SK-N-SH (cell line): ENCODE data around the gene UBR3. TPM values are rescaled to one million over a fixed set of nuclear protein-coding genes. Genes with fewer than 3 reads are reported as not detected.

ENCODE experiments used
- CTCF ChIA-PET: fragments of 300-600, 350-600 bp; formaldehyde crosslinking; extraction: SDS; loops from one replicate; lab custom pipeline; 2021; lab: Yijun Ruan, JAX
- POLR2A ChIA-PET: fragments of 350-600 bp; sonication (Branson Sonifier 250); formaldehyde crosslinking; extraction: SDS; loops from one replicate; lab custom pipeline; 2020; ENCODE audit warnings: antibody characterized with exemption, inconsistent platforms; lab: Yijun Ruan, JAX
- DNase-seq: peaks from one replicate; pipeline ENCODE4 v3.0.0; 2012
- H2AFZ ChIP-seq: fragments of 200-600 bp; sonication (generic); 2 replicates; pipeline ENCODE4 v1.8.1; 2016; ENCODE audit warnings: antibody characterized with exemption, mild to moderate bottlenecking, low read depth
- H3F3A ChIP-seq: fragments of 200-600 bp; sonication (generic); replicated peaks from 2 replicates; pipeline ENCODE3; 2016; ENCODE audit warnings: antibody characterized with exemption, mild to moderate bottlenecking; ENCODE audit not compliant: insufficient read depth
- H3K27ac ChIP-seq, 2 experiments: fragments of 200-500 bp in 1 of 2; fragments of 200-600 bp in 1 of 2; sonication (Bioruptor generic) in 1 of 2; sonication (generic), shearing (Covaris generic) in 1 of 2; 2 replicates each; pipeline versions ENCODE4 v1.5.1 to v1.6.1; 2014 to 2016; ENCODE audit warnings: low read depth in 2 of 2, inconsistent platforms in 1 of 2, low read length in 1 of 2, mild to moderate bottlenecking in 1 of 2, mixed read lengths in 1 of 2
- H3K27me3 ChIP-seq: fragments of 200-600 bp; sonication (generic), shearing (Covaris generic); 2 replicates; pipeline ENCODE4 v1.6.1; 2016; ENCODE audit warnings: mixed run types; ENCODE audit not compliant: insufficient read depth
- H3K36me3 ChIP-seq, 2 experiments: fragments of 200-500 bp in 1 of 2; fragments of 200-600 bp in 1 of 2; sonication (Bioruptor generic) in 1 of 2; sonication (generic) in 1 of 2; replicated peaks in 1 of 2; 2 replicates each; pipeline versions ENCODE3 to v1.5.1; 2014 to 2016; ENCODE audit warnings: low read length in 1 of 2, mild to moderate bottlenecking in 1 of 2; ENCODE audit not compliant: insufficient read depth in 2 of 2, control insufficient read depth in 1 of 2
- H3K4me1 ChIP-seq, 2 experiments: fragments of 200-500 bp in 1 of 2; fragments of 200-600 bp in 1 of 2; sonication (Bioruptor generic) in 1 of 2; sonication (generic), shearing (Covaris generic) in 1 of 2; 2 replicates each; pipeline versions ENCODE4 v1.5.1 to v1.6.1; 2014 to 2016; ENCODE audit warnings: low read depth in 1 of 2, low read length in 1 of 2, mixed run types in 1 of 2; ENCODE audit not compliant: insufficient read depth in 2 of 2, control insufficient read depth in 1 of 2
- H3K4me2 ChIP-seq: fragments of 200-600 bp; sonication (generic), shearing (Covaris generic); 2 replicates; pipeline ENCODE4 v1.6.1; 2017; ENCODE audit warnings: mixed run types
- H3K4me3 ChIP-seq, 2 experiments: fragments of 200-500 bp in 1 of 2; fragments of 200-600 bp in 1 of 2; sonication (Bioruptor generic) in 1 of 2; sonication (generic), shearing (Covaris generic) in 1 of 2; 2 replicates each; pipeline versions ENCODE4 v1.5.1 to v1.8.1; 2014 to 2016; ENCODE audit warnings: low read depth in 2 of 2, inconsistent platforms in 1 of 2, low read length in 1 of 2, mild to moderate bottlenecking in 1 of 2, mixed read lengths in 1 of 2, moderate library complexity in 1 of 2
- H3K79me2 ChIP-seq: fragments of 200-600 bp; sonication (generic); 2 replicates; pipeline ENCODE4 v1.8.1; 2017; ENCODE audit warnings: mild to moderate bottlenecking; ENCODE audit not compliant: insufficient read depth
- H3K9ac ChIP-seq: fragments of 200-600 bp; sonication (generic); 2 replicates; pipeline ENCODE4 v1.6.1; 2017; ENCODE audit warnings: mixed run types
- H3K9me2 ChIP-seq: fragments of 200-600 bp; sonication (generic); 2 replicates; pipeline ENCODE4 v1.6.1; 2017; ENCODE audit warnings: mixed run types
- H3K9me3 ChIP-seq: fragments of 200-600 bp; sonication (generic); 2 replicates; pipeline ENCODE4 v1.6.1; 2017; ENCODE audit warnings: mixed run types, mild to moderate bottlenecking, moderate library complexity
- H4K20me1 ChIP-seq: fragments of 200-600 bp; sonication (generic); 2 replicates; pipeline ENCODE4 v1.6.1; 2017; ENCODE audit warnings: mild to moderate bottlenecking, mixed run types; ENCODE audit not compliant: insufficient read depth
- CHD2 ChIP-seq: fragments of 150-350 bp; IDR thresholded peaks from 2 replicates; pipeline ENCODE4 v1.6.1; 2018; ENCODE audit warnings: low read length; ENCODE audit not compliant: partially characterized antibody
- ELF1 ChIP-seq: IDR thresholded peaks from 2 replicates; pipeline ENCODE4 v1.4.0; 2012
- EP300 ChIP-seq, 2 experiments: IDR thresholded peaks; 2 replicates each; pipeline versions ENCODE4 v1.4.0 to v1.6.1; 2012; ENCODE audit warnings: borderline replicate concordance in 1 of 2, low read depth in 1 of 2, low read length in 1 of 2
- EZH2phosphoT487 ChIP-seq: fragments of 200-600 bp; sonication (generic); IDR thresholded peaks from 2 replicates; pipeline ENCODE4 v1.6.1; 2017; ENCODE audit warnings: low read depth, mixed run types, mild to moderate bottlenecking, antibody characterized with exemption, moderate library complexity, borderline replicate concordance
- FOSL2 ChIP-seq: IDR thresholded peaks from 2 replicates; pipeline ENCODE4 v1.4.0; 2012; ENCODE audit warnings: low read depth, mild to moderate bottlenecking, moderate library complexity, borderline replicate concordance
- JUND ChIP-seq: IDR thresholded peaks from 2 replicates; pipeline ENCODE4 v1.4.0; 2012
- MEF2A ChIP-seq: IDR thresholded peaks from 2 replicates; pipeline ENCODE4 v1.4.0; 2012; ENCODE audit warnings: low read depth, borderline replicate concordance
- NRF1 ChIP-seq: IDR thresholded peaks from 2 replicates; pipeline ENCODE4 v1.6.1; 2012; ENCODE audit warnings: low read depth, mild to moderate bottlenecking, low read length
- RFX5 ChIP-seq: IDR thresholded peaks from 2 replicates; pipeline ENCODE4 v1.6.1; 2012; ENCODE audit warnings: mild to moderate bottlenecking, improper control_type of control experiment, low read length
- TAF1 ChIP-seq: IDR thresholded peaks from 2 replicates; pipeline ENCODE4 v1.6.1; 2012; ENCODE audit warnings: low read depth, mild to moderate bottlenecking, low read length, moderate library complexity, borderline replicate concordance
- TCF12 ChIP-seq: IDR thresholded peaks from 2 replicates; pipeline ENCODE4 v1.4.0; 2012
- TEAD4 ChIP-seq: IDR thresholded peaks from 2 replicates; pipeline ENCODE4 v1.4.0; 2012; ENCODE audit warnings: mild to moderate bottlenecking, borderline replicate concordance; ENCODE audit not compliant: insufficient read depth
- WGBS: methylation state at CpG from one replicate; pipeline ENCODE4 v1.1.6; 2017; ENCODE audit warnings: low lambda C conversion rate; 5-methylcytosine and 5-hydroxymethylcytosine counted together
- polyA plus RNA-seq, 3 experiments: library from polyadenylated mRNA; depleted of rRNA; stranded (reverse); fragments of >200 nt; gene quantifications; 2 replicates each; pipeline ENCODE4 v1.2.3, GENCODE V29; 2012
- TF ChIP-seq, protein P1 (sequence below): IDR thresholded peaks from 2 replicates; pipeline ENCODE4 v1.4.0; 2012; ENCODE audit warnings: low read depth
- TF ChIP-seq, protein P2 (sequence below): IDR thresholded peaks from 2 replicates; pipeline ENCODE4 v1.4.0; 2012; ENCODE audit warnings: low read depth, borderline replicate concordance
- TF ChIP-seq, protein P3 (sequence below): fragments of 200-600 bp; sonication (generic); IDR thresholded peaks from 2 replicates; pipeline ENCODE4 v1.6.1; 2017; ENCODE audit warnings: antibody characterized with exemption, mild to moderate bottlenecking, moderate library complexity
- TF ChIP-seq, protein P4 (sequence below): IDR thresholded peaks from 2 replicates; pipeline ENCODE4 v1.6.1; 2012; ENCODE audit warnings: mild to moderate bottlenecking, low read depth, low read length, moderate library complexity

Gene UBR3
- polyA plus RNA-seq, 1 of the 3 experiments (the other 2 are of a cell fraction), result 5.2 TPM

DNA sequence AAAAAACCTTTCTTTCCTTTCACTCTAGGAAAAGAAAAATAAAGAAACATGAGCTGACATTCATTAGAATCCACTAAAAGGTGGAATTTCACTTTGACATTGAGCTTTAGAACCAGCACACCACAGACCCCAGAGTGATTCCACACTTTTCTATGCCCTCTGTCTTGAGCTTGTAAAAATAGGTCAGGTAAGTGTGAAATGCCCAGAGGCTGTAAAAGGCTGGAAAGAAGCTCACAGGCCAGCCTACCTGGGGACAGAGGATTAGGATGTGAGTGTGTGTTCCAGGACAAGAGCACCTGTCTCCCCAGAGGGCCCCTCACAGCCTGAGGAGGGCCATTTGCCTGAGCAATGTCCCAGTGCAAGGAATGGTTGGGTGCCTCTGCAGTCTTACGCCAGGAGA is 294.4 kb downstream of the UBR3 start:
- H3K9me3 ChIP-seq, result no peaks in the 10 kb centered on the region
- no peaks in the 10 kb centered on the region for H4K20me1 ChIP-seq
- no peak overlapping the region for H3K4me3 ChIP-seq
- no peaks in the 10 kb centered on the region for H3K4me1 ChIP-seq
- H3K27me3 ChIP-seq, result no peaks in the 10 kb centered on the region
- ChIA-PET CTCF (interaction anchor here (1.0 kb wide), 1 partner anchor 114 kb away, joined by 3 read pairs; no protein-coding TSS in a partner anchor), POLR2A (no interaction called here)
- no peak overlapping the region for H3K9ac ChIP-seq
- no peaks in the 10 kb centered on the region for H3F3A ChIP-seq
- H3K27ac ChIP-seq, result no peak overlapping the region
- no peaks in the 10 kb centered on the region for H3K36me3 ChIP-seq
- no peaks in the 10 kb centered on the region for H3K9me2 ChIP-seq
- WGBS, result 83% methylated on average over 1 of the region's 1 CpG
- no peak overlapping the region for H3K4me2 ChIP-seq
- DNase-seq, result no peak
- no peaks in the 10 kb centered on the region for H3K79me2 ChIP-seq
- no peak overlapping the region for H2AFZ ChIP-seq
- TF ChIP-seq, protein P1, sequence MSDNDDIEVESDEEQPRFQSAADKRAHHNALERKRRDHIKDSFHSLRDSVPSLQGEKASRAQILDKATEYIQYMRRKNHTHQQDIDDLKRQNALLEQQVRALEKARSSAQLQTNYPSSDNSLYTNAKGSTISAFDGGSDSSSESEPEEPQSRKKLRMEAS, result no peak
- TF ChIP-seq, all 33 proteins: peak for 0

DNA sequence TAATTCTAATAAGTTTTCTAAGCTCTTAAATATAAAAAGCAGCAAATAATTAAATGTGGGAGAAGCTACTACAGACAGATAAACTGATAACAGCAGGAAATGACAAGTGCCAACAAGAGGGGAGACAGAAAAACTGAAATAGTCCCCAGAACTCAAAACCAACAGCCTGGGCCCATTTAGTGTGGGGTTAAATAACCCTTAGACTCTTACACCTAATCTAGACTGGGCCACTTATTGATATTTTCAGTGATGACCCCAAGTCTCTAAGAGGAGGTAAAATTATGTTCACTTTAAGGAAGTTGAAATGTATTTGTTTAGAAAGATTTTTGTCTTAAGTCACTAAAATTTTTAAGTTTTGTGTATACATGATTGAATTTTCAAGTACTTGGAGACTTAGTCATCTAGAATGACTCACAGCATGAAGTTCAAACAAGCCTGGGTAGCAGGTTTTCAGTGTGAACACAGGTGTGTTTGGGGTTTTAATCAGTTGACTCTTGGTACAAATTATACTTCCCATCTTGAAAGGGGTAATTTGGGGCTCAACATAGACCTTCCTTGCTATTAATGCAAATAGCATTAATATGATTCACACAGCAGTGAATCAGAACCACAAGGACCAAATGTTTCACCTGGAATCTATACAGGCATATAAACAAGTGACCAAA is 295.8 kb downstream of the UBR3 start:
- H2AFZ ChIP-seq, result no peak overlapping the region
- no peak overlapping the region for H3K27ac ChIP-seq
- TF ChIP-seq, protein P2, sequence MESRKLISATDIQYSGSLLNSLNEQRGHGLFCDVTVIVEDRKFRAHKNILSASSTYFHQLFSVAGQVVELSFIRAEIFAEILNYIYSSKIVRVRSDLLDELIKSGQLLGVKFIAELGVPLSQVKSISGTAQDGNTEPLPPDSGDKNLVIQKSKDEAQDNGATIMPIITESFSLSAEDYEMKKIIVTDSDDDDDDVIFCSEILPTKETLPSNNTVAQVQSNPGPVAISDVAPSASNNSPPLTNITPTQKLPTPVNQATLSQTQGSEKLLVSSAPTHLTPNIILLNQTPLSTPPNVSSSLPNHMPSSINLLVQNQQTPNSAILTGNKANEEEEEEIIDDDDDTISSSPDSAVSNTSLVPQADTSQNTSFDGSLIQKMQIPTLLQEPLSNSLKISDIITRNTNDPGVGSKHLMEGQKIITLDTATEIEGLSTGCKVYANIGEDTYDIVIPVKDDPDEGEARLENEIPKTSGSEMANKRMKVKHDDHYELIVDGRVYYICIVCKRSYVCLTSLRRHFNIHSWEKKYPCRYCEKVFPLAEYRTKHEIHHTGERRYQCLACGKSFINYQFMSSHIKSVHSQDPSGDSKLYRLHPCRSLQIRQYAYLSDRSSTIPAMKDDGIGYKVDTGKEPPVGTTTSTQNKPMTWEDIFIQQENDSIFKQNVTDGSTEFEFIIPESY, result no peak
- TF ChIP-seq, protein P3, sequence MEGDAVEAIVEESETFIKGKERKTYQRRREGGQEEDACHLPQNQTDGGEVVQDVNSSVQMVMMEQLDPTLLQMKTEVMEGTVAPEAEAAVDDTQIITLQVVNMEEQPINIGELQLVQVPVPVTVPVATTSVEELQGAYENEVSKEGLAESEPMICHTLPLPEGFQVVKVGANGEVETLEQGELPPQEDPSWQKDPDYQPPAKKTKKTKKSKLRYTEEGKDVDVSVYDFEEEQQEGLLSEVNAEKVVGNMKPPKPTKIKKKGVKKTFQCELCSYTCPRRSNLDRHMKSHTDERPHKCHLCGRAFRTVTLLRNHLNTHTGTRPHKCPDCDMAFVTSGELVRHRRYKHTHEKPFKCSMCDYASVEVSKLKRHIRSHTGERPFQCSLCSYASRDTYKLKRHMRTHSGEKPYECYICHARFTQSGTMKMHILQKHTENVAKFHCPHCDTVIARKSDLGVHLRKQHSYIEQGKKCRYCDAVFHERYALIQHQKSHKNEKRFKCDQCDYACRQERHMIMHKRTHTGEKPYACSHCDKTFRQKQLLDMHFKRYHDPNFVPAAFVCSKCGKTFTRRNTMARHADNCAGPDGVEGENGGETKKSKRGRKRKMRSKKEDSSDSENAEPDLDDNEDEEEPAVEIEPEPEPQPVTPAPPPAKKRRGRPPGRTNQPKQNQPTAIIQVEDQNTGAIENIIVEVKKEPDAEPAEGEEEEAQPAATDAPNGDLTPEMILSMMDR, result no peak
- TF ChIP-seq FOSL2 (peak; percentile 73), ELF1 (no peak), RFX5 (no peak), EP300 (IDR thresholded peaks at IDR 0.05; ENCODE audit: borderline replicate concordance in 1 of 2, low read depth in 1 of 2, low read length in 1 of 2) (no peak), TEAD4 (no peak), TAF1 (no peak), JUND (peak; percentile 43), TCF12 (peak; percentile 25; the same call in 1 of the 2 replicates), EZH2phosphoT487 (no peak), NRF1 (no peak), MEF2A (no peak), CHD2 (no peak)
- TF ChIP-seq, protein P4, sequence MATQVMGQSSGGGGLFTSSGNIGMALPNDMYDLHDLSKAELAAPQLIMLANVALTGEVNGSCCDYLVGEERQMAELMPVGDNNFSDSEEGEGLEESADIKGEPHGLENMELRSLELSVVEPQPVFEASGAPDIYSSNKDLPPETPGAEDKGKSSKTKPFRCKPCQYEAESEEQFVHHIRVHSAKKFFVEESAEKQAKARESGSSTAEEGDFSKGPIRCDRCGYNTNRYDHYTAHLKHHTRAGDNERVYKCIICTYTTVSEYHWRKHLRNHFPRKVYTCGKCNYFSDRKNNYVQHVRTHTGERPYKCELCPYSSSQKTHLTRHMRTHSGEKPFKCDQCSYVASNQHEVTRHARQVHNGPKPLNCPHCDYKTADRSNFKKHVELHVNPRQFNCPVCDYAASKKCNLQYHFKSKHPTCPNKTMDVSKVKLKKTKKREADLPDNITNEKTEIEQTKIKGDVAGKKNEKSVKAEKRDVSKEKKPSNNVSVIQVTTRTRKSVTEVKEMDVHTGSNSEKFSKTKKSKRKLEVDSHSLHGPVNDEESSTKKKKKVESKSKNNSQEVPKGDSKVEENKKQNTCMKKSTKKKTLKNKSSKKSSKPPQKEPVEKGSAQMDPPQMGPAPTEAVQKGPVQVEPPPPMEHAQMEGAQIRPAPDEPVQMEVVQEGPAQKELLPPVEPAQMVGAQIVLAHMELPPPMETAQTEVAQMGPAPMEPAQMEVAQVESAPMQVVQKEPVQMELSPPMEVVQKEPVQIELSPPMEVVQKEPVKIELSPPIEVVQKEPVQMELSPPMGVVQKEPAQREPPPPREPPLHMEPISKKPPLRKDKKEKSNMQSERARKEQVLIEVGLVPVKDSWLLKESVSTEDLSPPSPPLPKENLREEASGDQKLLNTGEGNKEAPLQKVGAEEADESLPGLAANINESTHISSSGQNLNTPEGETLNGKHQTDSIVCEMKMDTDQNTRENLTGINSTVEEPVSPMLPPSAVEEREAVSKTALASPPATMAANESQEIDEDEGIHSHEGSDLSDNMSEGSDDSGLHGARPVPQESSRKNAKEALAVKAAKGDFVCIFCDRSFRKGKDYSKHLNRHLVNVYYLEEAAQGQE, result no peak
- no peak overlapping the region for H3K4me2 ChIP-seq
- H3K36me3 ChIP-seq, result no peaks in the 10 kb centered on the region
- H4K20me1 ChIP-seq, result no peaks in the 10 kb centered on the region
- H3F3A ChIP-seq, result no peaks in the 10 kb centered on the region
- CTCF ChIA-PET, result no interaction called here
- H3K9me3 ChIP-seq, result no peaks in the 10 kb centered on the region
- H3K27me3 ChIP-seq, result no peaks in the 10 kb centered on the region
- POLR2A ChIA-PET, result no interaction called here
- H3K9me2 ChIP-seq, result no peaks in the 10 kb centered on the region
- no peaks in the 10 kb centered on the region for H3K79me2 ChIP-seq
- no peak for DNase-seq
- no peak overlapping the region for H3K4me3 ChIP-seq
- no peaks in the 10 kb centered on the region for H3K4me1 ChIP-seq
- no peak overlapping the region for H3K9ac ChIP-seq
